Mesenchymal stem cell (in vitro differentiated cells and primary cell): ENCODE results near the gene FBXO38. TPM values are rescaled to one million over a fixed set of nuclear protein-coding genes. Genes with fewer than 3 reads are reported as not detected.

Experiments used
- DNase-seq: peaks from one replicate; pipeline ENCODE4 v3.0.0-alpha.2; 2013
- H2AFZ ChIP-seq: one replicate; pipeline ENCODE4 v1.6.1; 2013; ENCODE audit warnings: low read depth, mild to moderate bottlenecking, control low read depth, inconsistent platforms, low read length, moderate library complexity
- H2AK5ac ChIP-seq: 2 replicates; pipeline ENCODE4 v1.6.1; 2013; ENCODE audit warnings: low read length, moderate library complexity, mild to moderate bottlenecking, inconsistent platforms; ENCODE audit not compliant: severe bottlenecking
- H2BK120ac ChIP-seq: one replicate; pipeline ENCODE4 v1.6.1; 2013; ENCODE audit warnings: low read depth, mild to moderate bottlenecking, inconsistent platforms, low read length, moderate library complexity
- H2BK12ac ChIP-seq, 2 experiments: one replicate each; pipeline ENCODE4 v1.6.1; 2013; ENCODE audit warnings: inconsistent platforms in 2 of 2, low read length in 2 of 2, mild to moderate bottlenecking in 2 of 2, moderate library complexity in 2 of 2, control low read depth in 1 of 2
- H2BK15ac ChIP-seq: one replicate; pipeline ENCODE4 v1.6.1; 2013; ENCODE audit warnings: mild to moderate bottlenecking, low read depth, inconsistent platforms; ENCODE audit not compliant: poor library complexity, severe bottlenecking
- H2BK5ac ChIP-seq: 2 replicates; pipeline ENCODE4 v1.6.1; 2013; ENCODE audit warnings: low read depth, mild to moderate bottlenecking, low read length, control low read depth, inconsistent platforms; ENCODE audit not compliant: poor library complexity, severe bottlenecking
- H3K14ac ChIP-seq, 2 experiments: one replicate each; pipeline ENCODE4 v1.6.1; 2013; ENCODE audit warnings: inconsistent platforms in 2 of 2, low read length in 2 of 2, control low read depth in 1 of 2, mild to moderate bottlenecking in 1 of 2, moderate library complexity in 1 of 2
- H3K18ac ChIP-seq, 2 experiments: one replicate each; pipeline ENCODE4 v1.6.1; 2013; ENCODE audit warnings: inconsistent platforms in 2 of 2, low read length in 2 of 2, control low read depth in 1 of 2, low read depth in 1 of 2, mild to moderate bottlenecking in 1 of 2
- H3K23ac ChIP-seq, 2 experiments: one replicate each; pipeline ENCODE4 v1.6.1; 2013; ENCODE audit warnings: inconsistent platforms in 2 of 2, low read length in 2 of 2, mild to moderate bottlenecking in 2 of 2, moderate library complexity in 2 of 2, control low read depth in 1 of 2
- H3K27ac ChIP-seq: 2 replicates; pipeline ENCODE4 v1.5.1; 2013; ENCODE audit warnings: mild to moderate bottlenecking, moderate library complexity, low read length, control low read depth, inconsistent platforms; ENCODE audit not compliant: poor library complexity, severe bottlenecking
- H3K27me3 ChIP-seq, 2 experiments: 2 replicates each; pipeline versions ENCODE4 v1.6.1 to v1.7.0; 2013; ENCODE audit warnings: low read length in 2 of 2, mild to moderate bottlenecking in 2 of 2, moderate library complexity in 2 of 2, control low read depth in 1 of 2, inconsistent platforms in 1 of 2; ENCODE audit not compliant: control insufficient read depth in 1 of 2, insufficient read depth in 1 of 2
- H3K36me3 ChIP-seq, 2 experiments: 2 replicates each; pipeline versions ENCODE4 v1.6.1 to v1.7.0; 2013; ENCODE audit warnings: low read length in 2 of 2, control low read depth in 1 of 2, inconsistent platforms in 1 of 2, low read depth in 1 of 2, mild to moderate bottlenecking in 1 of 2; ENCODE audit not compliant: insufficient read depth in 2 of 2, control insufficient read depth in 1 of 2
- H3K4ac ChIP-seq, 2 experiments: one replicate each; pipeline ENCODE4 v1.6.1; 2013; ENCODE audit warnings: inconsistent platforms in 2 of 2, low read length in 2 of 2, mild to moderate bottlenecking in 2 of 2, moderate library complexity in 2 of 2, control low read depth in 1 of 2, low read depth in 1 of 2
- H3K4me1 ChIP-seq: 2 replicates; pipeline ENCODE4 v1.6.1; 2013; ENCODE audit warnings: low read depth, low read length, control low read depth; ENCODE audit not compliant: control insufficient read depth, insufficient read depth
- H3K4me2 ChIP-seq: 2 replicates; pipeline ENCODE4 v1.6.1; 2013; ENCODE audit warnings: low read length, mild to moderate bottlenecking, inconsistent platforms; ENCODE audit not compliant: poor library complexity, severe bottlenecking
- H3K4me3 ChIP-seq, 2 experiments: 2 replicates each; pipeline versions ENCODE4 v1.5.1 to v1.7.0; 2013; ENCODE audit warnings: low read length in 2 of 2, mild to moderate bottlenecking in 2 of 2, control low read depth in 1 of 2, low read depth in 1 of 2; ENCODE audit not compliant: insufficient read depth in 1 of 2
- H3K79me1 ChIP-seq: replicated peaks from 2 replicates; pipeline ENCODE4 v1.6.1; 2013; ENCODE audit warnings: mild to moderate bottlenecking, control low read depth, low read length, inconsistent platforms; ENCODE audit not compliant: poor library complexity, severe bottlenecking
- H3K9ac ChIP-seq: 2 replicates; pipeline ENCODE4 v1.7.0; 2013; ENCODE audit warnings: mild to moderate bottlenecking, low read length, moderate library complexity
- H3K9me3 ChIP-seq: 2 replicates; pipeline ENCODE4 v1.7.0; 2013; ENCODE audit warnings: mild to moderate bottlenecking, low read length; ENCODE audit not compliant: control insufficient read depth
- H4K8ac ChIP-seq: one replicate; pipeline ENCODE4 v1.6.1; 2013; ENCODE audit warnings: inconsistent platforms, mild to moderate bottlenecking, low read length, moderate library complexity
- H4K91ac ChIP-seq: one replicate; pipeline ENCODE4 v1.6.1; 2013; ENCODE audit warnings: mild to moderate bottlenecking, low read length, inconsistent platforms
- WGBS: methylation state at CpG from one replicate; pipeline ENCODE4 v1.1.7; 2013; ENCODE audit warnings: mixed read lengths; 5-methylcytosine and 5-hydroxymethylcytosine counted together
- small RNA-seq: library from polyadenylated mRNA; stranded (forward); fragments of <200 nt; extraction: miRNeasy Mini kit (QIAGEN cat#:217004); gene quantifications from one replicate; pipeline ENCODE3, GENCODE V24; 2013; ENCODE audit warnings: low read depth

The FBXO38 gene

GRCh38 chr5:148491793-148492184, 108.0 kb downstream of the FBXO38 start:
- Histone ChIP-seq H3K36me3 (no peaks in the 10 kb centered on the region), H4K8ac (no peak overlapping the region), H3K14ac (no peak overlapping the region), H4K91ac (no peak overlapping the region), H2AFZ (no peak overlapping the region), H3K4me3 (no peak overlapping the region), H2BK120ac (no peak overlapping the region), H3K23ac (no peak overlapping the region), H2BK15ac (no peak overlapping the region), H3K9ac (no peak overlapping the region), H2BK5ac (no peak overlapping the region), H3K4me2 (no peak overlapping the region), H3K18ac (no peak overlapping the region), H3K9me3 (no peaks in the 10 kb centered on the region), H2BK12ac (no peak overlapping the region), H3K4me1 (no peaks in the 10 kb centered on the region), H3K4ac (no peak overlapping the region), H3K27ac (no peak overlapping the region), H3K79me1 (no peaks in the 10 kb centered on the region), H3K27me3 (peaks cover 6 to 28% of the 10 kb centered on the region in 2 experiments), H2AK5ac (no peak overlapping the region)
- WGBS = 46% methylated on average over 6 of the region's 6 CpGs
- DNase-seq = no peak

- Histone ChIP-seq H2AK5ac (no peak overlapping the region), H3K9ac (no peak overlapping the region), H3K4me2 (no peak overlapping the region), H2BK12ac (no peak overlapping the region), H4K8ac (no peak overlapping the region), H3K14ac (no peak overlapping the region), H3K4me3 (no peak overlapping the region), H3K4me1 (no peaks in the 10 kb centered on the region), H3K36me3 (no peaks in the 10 kb centered on the region), H2AFZ (no peak overlapping the region), H3K18ac (no peak overlapping the region), H3K79me1 (no peaks in the 10 kb centered on the region), H3K23ac (no peak overlapping the region), H3K27me3 (peaks cover 3 to 23% of the 10 kb centered on the region in 2 experiments), H2BK15ac (no peak overlapping the region), H3K4ac (no peak overlapping the region), H2BK5ac (no peak overlapping the region), H4K91ac (no peak overlapping the region), H3K9me3 (no peaks in the 10 kb centered on the region), H3K27ac (no peak overlapping the region), H2BK120ac (no peak overlapping the region)
- WGBS = no CpG with 5 or more reads among the region's 1 CpG
- no peak for DNase-seq
Observed at GRCh38 chr5:148492351-148492750, 108.6 kb downstream of the FBXO38 start.

Small RNA genes within 50 kb of the gene (small RNA-seq; reads per million reads assigned to genes)
- not detected for gene RF00017
